AG09309 (cell line): ENCODE results near the gene TAF1.
"Not testable (repeated sequence)": the region's sequence is repeated elsewhere in the genome, so short reads cannot be mapped to it uniquely, and the experiment has no call there.

ENCODE experiments used
- DNase-seq: peaks from one replicate; pipeline ENCODE4 v3.0.0-alpha.2; 2010; ENCODE audit warnings: low read depth
- H3K4me3 ChIP-seq: 2 replicates; pipeline ENCODE4 v1.5.1; 2011; ENCODE audit warnings: mild to moderate bottlenecking, low read depth, low read length, moderate library complexity; ENCODE audit not compliant: control insufficient read depth
- TF ChIP-seq, protein P1 (sequence below): IDR thresholded peaks from 2 replicates; pipeline ENCODE4 v1.5.1; 2011; ENCODE audit warnings: mild to moderate bottlenecking, low read depth, low read length, inconsistent platforms; ENCODE audit not compliant: insufficient read depth, control insufficient read depth; ENCODE audit errors: missing control alignments

Gene TAF1

DNA sequence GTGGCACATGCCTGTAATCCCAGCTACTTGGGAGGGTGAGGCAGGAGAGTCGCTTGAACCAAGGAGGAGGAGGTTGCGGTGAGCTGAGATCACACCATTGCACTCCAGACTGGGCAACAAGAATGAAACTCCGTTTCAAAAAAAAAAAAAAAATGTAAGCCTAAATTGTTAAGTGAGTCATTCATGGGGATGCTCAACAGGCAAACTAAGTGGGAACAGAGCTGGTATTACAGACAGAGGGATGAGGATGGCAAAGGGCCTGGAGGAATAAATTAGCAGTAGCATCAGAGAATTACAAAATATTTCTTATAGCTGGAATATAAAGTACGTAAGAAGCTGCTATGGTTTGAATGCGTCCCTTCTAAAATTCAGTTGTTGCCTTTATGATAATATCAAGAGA, 123.4 kb downstream of the TAF1 start:
- DNase-seq, result peak; percentile 34
- H3K4me3 ChIP-seq, result no peak overlapping the region
- TF ChIP-seq, protein P1, sequence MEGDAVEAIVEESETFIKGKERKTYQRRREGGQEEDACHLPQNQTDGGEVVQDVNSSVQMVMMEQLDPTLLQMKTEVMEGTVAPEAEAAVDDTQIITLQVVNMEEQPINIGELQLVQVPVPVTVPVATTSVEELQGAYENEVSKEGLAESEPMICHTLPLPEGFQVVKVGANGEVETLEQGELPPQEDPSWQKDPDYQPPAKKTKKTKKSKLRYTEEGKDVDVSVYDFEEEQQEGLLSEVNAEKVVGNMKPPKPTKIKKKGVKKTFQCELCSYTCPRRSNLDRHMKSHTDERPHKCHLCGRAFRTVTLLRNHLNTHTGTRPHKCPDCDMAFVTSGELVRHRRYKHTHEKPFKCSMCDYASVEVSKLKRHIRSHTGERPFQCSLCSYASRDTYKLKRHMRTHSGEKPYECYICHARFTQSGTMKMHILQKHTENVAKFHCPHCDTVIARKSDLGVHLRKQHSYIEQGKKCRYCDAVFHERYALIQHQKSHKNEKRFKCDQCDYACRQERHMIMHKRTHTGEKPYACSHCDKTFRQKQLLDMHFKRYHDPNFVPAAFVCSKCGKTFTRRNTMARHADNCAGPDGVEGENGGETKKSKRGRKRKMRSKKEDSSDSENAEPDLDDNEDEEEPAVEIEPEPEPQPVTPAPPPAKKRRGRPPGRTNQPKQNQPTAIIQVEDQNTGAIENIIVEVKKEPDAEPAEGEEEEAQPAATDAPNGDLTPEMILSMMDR, result no peak

DNA sequence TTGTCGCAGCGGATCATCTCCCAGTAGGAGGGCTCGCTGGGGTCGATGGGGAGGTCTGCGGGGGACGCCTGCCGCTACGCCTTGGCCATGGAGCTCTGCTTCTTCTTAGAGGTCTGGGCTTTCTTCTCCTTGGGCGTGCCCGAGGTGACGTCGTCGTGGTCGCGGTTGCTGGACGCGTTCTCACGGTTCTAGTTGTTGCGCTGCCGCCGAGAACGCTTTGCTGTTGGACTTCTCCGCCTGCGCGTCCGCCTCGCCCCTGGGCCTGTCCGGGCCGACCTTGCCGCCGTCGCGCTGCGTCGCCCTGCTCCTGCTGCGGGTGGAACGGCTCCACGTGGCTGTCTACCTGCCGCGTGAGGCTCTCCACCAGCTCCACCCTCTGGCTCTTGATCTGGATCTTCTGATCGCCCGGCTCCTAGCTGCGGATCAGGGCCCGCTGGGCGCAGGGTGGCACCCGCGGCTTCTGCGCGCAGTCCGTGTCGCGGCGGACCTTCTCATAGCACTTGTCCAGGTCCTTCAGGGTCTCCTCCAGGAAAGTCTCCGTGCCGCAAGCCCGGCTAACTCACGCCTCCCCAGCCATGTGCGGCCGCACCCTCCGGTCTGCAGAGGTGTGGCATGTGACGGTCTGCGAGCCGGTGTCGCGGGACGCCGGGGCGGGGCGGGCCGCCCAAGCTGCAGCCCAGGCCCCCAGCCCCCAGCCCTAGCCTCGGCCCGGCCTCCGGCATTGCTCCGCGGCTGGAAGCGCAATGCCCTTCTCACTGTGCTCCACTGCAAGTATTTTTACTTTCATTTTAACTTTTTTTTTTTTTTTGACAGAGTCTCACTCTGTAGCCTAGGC, 126.3 kb downstream of the TAF1 start:
- H3K4me3 ChIP-seq, result peak overlapping the region; percentile 30
- DNase-seq, result no peak
- TF ChIP-seq, protein P1, result no peak

DNA sequence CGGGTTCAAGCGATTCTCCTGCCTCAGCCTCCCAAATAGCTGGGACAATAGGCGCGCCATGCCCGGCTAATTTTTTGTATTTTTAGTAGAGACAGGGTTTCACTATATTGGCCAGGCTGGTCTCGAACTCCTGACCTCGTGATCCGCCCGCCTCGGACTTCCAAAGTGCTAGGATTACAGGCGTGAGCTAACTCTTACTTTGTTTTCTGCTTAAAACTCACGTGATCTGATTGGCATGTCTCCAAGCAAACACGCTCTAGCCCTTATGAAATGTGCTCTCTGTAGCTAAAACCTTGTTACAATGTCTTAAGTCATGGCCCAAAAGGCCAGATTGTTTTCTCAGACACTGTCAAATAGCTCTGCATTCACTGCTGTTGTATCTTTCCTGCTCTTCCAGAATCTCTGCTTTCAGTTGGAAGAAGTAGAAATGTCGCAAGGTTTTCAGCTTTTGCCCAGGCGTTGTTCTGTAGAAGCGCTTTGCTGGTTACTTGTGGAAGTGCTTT, 127.0 kb downstream of the TAF1 start:
- H3K4me3 ChIP-seq, result no peak overlapping the region; the same call in 1 of the 2 replicates
- no peak for DNase-seq
- TF ChIP-seq, protein P1, result no peak

DNA sequence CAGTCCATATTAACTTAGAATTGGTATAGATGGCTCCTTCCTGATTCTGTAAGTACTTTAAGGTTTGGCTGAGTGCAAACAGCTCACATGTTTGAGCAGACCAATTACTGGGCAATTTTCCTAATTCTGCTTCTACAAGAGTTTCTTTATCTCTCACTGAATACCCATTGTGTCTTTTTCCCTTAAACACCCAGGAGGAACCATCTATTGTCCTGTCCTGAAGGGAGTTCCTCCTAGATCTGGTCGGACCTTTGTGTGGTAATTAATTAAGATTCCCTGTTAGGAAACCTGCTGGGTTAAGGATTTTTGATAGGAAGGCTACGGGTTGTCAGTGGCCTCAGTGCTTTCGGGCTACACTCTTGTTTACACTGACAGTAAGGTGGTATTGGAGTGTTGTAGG, 129.8 kb downstream of the TAF1 start:
- H3K4me3 ChIP-seq, DNase-seq: not testable (repeated sequence)

DNA sequence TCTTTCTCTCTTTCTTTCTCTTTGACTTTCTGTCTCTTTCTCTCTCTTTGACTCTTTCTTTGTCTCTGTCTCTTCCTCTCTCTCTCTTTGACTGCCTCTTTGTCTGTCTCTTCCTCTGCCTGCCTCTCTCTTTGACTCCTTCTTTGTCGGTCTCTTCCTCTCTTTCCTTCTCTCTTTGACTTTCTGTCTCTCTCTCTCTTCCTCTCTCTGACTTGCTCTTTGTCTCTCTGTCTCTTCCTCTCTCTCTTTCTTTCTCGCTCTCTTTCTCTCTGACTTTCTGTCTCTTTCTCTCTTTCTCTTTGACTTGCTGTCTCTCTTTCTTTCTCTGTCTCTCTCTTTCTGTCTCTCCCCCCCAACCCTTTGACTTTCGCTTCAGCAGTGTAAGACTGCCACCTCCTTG, 130.3 kb downstream of the TAF1 start:
- TF ChIP-seq, protein P1, result no peak
- DNase-seq, result no peak
- no peak overlapping the region for H3K4me3 ChIP-seq

DNA sequence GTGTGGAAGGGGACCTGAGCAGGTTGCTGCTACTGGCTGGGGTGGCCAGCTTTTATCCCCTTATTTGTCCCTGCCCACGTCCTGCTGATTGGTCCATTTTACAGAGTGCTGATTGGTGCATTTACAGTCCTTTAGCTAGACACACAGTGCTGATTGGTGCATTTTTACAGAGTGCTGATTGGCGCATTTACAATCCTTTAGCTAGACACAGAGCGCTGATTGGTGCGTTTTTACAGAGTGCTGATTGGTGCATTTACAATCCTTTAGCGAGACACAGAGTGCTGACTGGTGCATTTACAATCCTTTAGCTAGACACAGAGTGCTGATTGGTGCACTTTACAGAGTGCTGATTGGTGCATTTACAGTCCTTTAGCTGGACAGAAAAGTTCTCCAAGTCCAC, 135.9 kb downstream of the TAF1 start:
- H3K4me3 ChIP-seq, result not testable (repeated sequence)

DNA sequence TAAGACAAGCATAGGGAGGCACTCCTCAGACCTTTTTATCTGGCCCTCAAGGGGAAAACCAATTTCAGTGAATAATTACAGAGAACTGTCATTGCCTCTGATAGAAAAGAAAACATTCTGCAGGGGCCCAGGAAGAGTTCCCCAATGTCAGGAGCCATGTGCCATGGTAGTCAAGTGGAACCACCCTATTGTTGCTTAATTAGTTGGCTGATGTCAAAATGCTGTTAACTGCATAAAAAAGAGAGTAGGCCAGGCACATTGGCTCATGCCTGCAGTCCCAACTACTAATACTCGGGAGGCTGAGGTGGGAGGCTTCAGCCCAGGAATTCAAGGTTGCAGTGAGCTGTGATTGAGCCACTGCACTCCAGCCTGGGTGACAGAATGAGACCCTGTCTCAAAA, 138.2 kb downstream of the TAF1 start:
- TF ChIP-seq, protein P1, result no peak
- no peak for DNase-seq
- no peak overlapping the region for H3K4me3 ChIP-seq

More for the DNA sequence above, 135.9 kb downstream of the TAF1 start:
- DNase-seq, result not testable (repeated sequence)

DNA sequence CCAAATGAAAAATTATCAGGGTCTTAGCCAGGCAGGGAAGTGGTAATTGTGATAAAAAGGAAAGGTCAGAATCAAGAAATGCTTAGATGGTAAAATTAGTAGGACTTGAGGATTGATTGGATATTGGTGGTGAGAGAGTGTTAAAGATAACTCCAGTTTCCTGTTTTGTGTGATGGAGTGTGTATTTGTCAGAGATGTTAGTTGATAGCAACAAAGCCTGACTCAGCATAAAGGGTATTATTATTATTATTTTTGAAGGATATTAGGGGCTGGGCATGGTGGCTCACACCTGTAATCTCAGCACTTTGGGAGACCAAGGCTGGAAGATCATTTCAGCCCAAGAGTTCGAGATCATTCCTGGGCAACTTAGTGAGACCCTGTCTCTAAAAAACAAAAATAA, 143.1 kb downstream of the TAF1 start:
- DNase-seq, result no peak
- TF ChIP-seq, protein P1, result no peak
- H3K4me3 ChIP-seq, result no peak overlapping the region
